GM18520 (cell line): Measurements from ENCODE around the gene CRHBP.

Source experiments
- ATAC-seq: cut with Tn5 transposase; IDR thresholded peaks from one replicate; pipeline ENCODE4 v1.9.1; 2021; ENCODE audit not compliant: unreplicated experiment

CRHBP gene

GRCh38 chr5:77012601-77013000 is 59.8 kb downstream of the CRHBP start:
- no peak for ATAC-seq

GRCh38 chr5:77015938-77016569 is 63.2 kb downstream of the CRHBP start:
- no peak for ATAC-seq

GRCh38 chr5:77016962-77017361 is 64.1 kb downstream of the CRHBP start:
- no peak for ATAC-seq

GRCh38 chr5:77017668-77018067 is 64.8 kb downstream of the CRHBP start:
- no peak for ATAC-seq
